Fibroblast of lung (primary cell): ENCODE measurements around the gene ARHGEF10L. TPM values are rescaled to one million over a fixed set of nuclear protein-coding genes. Genes with fewer than 3 reads are reported as not detected.

Experiments
- DNase-seq, 2 donors: peaks; one replicate each; pipeline versions ENCODE4 v3.0.0 to v3.0.0-alpha.2; 2010; ENCODE audit warnings: low read depth in 2 of 2
- H2AFZ ChIP-seq: 2 replicates; pipeline ENCODE4 v1.5.1; 2012; ENCODE audit warnings: low read length, control low read depth, inconsistent platforms
- H3K27ac ChIP-seq: 2 replicates; pipeline ENCODE4 v1.5.1; 2011; ENCODE audit warnings: low read length, control low read depth; ENCODE audit not compliant: insufficient read depth
- H3K27me3 ChIP-seq: 2 replicates; pipeline ENCODE4 v1.5.1; 2011; ENCODE audit warnings: mild to moderate bottlenecking, low read length; ENCODE audit not compliant: control insufficient read depth, insufficient read depth
- H3K36me3 ChIP-seq: 2 replicates; pipeline ENCODE4 v1.5.1; 2011; ENCODE audit warnings: low read length; ENCODE audit not compliant: control insufficient read depth, insufficient read depth
- H3K4me1 ChIP-seq: 2 replicates; pipeline ENCODE4 v1.5.1; 2011; ENCODE audit warnings: low read length; ENCODE audit not compliant: control insufficient read depth, insufficient read depth; ENCODE audit errors: extremely low read depth
- H3K4me2 ChIP-seq: 2 replicates; pipeline ENCODE4 v1.5.1; 2011; ENCODE audit warnings: low read length, control low read depth; ENCODE audit not compliant: insufficient read depth; ENCODE audit errors: extremely low read depth
- H3K4me3 ChIP-seq, 4 experiments: fragments of 200-600 bp in 1 of 4; sonication (generic) in 1 of 4; replicated peaks in 1 of 4; 2 replicates each; pipeline ENCODE4 v1.5.1; 2011 to 2016; ENCODE audit warnings: low read length in 4 of 4, low read depth in 3 of 4, mild to moderate bottlenecking in 3 of 4, control low read depth in 2 of 4, inconsistent platforms in 1 of 4, mixed read lengths in 1 of 4; ENCODE audit not compliant: insufficient read depth in 1 of 4; ENCODE audit errors: control extremely low read depth in 1 of 4
- H3K79me2 ChIP-seq: 2 replicates; pipeline ENCODE4 v1.5.1; 2012; ENCODE audit warnings: mild to moderate bottlenecking, low read length, inconsistent platforms; ENCODE audit not compliant: control insufficient read depth, insufficient read depth
- H3K9ac ChIP-seq: 2 replicates; pipeline ENCODE4 v1.5.1; 2011; ENCODE audit warnings: mild to moderate bottlenecking, low read length, control low read depth; ENCODE audit not compliant: insufficient read depth
- H3K9me3 ChIP-seq: 2 replicates; pipeline ENCODE4 v1.5.1; 2012; ENCODE audit warnings: low read depth, low read length; ENCODE audit not compliant: control insufficient read depth, insufficient read depth
- H4K20me1 ChIP-seq: 2 replicates; pipeline ENCODE4 v1.5.1; 2011; ENCODE audit warnings: low read length; ENCODE audit not compliant: control insufficient read depth, insufficient read depth; ENCODE audit errors: extremely low read depth
- CTCF ChIP-seq, 2 donors: IDR thresholded peaks in 1 of 2; conservative IDR thresholded peaks in 1 of 2; 1 replicate in 1 of 2; 2 replicates in 1 of 2; pipeline ENCODE4 v1.5.1; 2011 to 2012; ENCODE audit warnings: low read length in 2 of 2, control low read depth in 1 of 2, inconsistent platforms in 1 of 2, low read depth in 1 of 2, mild to moderate bottlenecking in 1 of 2
- EZH2 ChIP-seq: IDR thresholded peaks from 2 replicates; pipeline ENCODE4 v1.5.1; 2012; ENCODE audit warnings: low read length, control low read depth, mild to moderate bottlenecking; ENCODE audit errors: missing control alignments
- polyA plus RNA-seq, 2 donors: library from polyadenylated mRNA; depleted of rRNA in 1 of 2; stranded (reverse) in 1 of 2; unstranded in 1 of 2; fragments of >200 nt; gene quantifications; 2 replicates each; pipeline ENCODE4 v1.2.1, GENCODE V29; 2011 to 2012; ENCODE audit warnings: missing spikeins in 1 of 2
- total RNA-seq: library from RNA; depleted of rRNA; stranded (reverse); fragments of >200 nt; gene quantifications from 2 replicates; pipeline ENCODE4 v1.2.1, GENCODE V29; 2014

The ARHGEF10L gene
- total and polyA plus RNA-seq, 2 donors (not counting 1 experiment from before 2014, with no cell fraction given), result 11.2 to 24.3 TPM

- Histone ChIP-seq H3K27me3 (no peaks in the 10 kb centered on the region), H3K9me3 (no peaks in the 10 kb centered on the region), H3K9ac (no peak overlapping the region), H3K79me2 (no peaks in the 10 kb centered on the region), H3K4me3 (no peak overlapping the region), H3K36me3 (peaks cover 2% of the 10 kb centered on the region), H3K4me1 (no peaks in the 10 kb centered on the region), H3K27ac (no peak overlapping the region), H2AFZ (no peak overlapping the region), H4K20me1 (no peaks in the 10 kb centered on the region), H3K4me2 (no peak overlapping the region)
- no peak for TF ChIP-seq CTCF (conservative IDR thresholded peaks at IDR 0.05 in 1 of 2, IDR thresholded peaks at IDR 0.05 in 1 of 2; ENCODE audit: low read depth in 1 of 2, low read length in 2 of 2)
- no peak for TF ChIP-seq EZH2
- no peak for DNase-seq
These were observed 132.2 kb downstream of the ARHGEF10L start for GRCh38 chr1:17671741-17672140.

- Histone ChIP-seq H3K27ac (no peak overlapping the region), H4K20me1 (no peaks in the 10 kb centered on the region), H3K4me1 (no peaks in the 10 kb centered on the region)
These were observed 132.7 kb downstream of the ARHGEF10L start for GRCh38 chr1:17672226-17672625.

GRCh38 chr1:17673329-17674072, 134.0 kb downstream of the ARHGEF10L start:
- no peak for TF ChIP-seq EZH2
- no peak for TF ChIP-seq CTCF (conservative IDR thresholded peaks at IDR 0.05 in 1 of 2, IDR thresholded peaks at IDR 0.05 in 1 of 2; ENCODE audit: low read depth in 1 of 2, low read length in 2 of 2)
- Histone ChIP-seq H3K9me3 (no peaks in the 10 kb centered on the region), H3K27me3 (no peaks in the 10 kb centered on the region), H3K4me2 (no peak overlapping the region), H3K36me3 (no peaks in the 10 kb centered on the region), H3K79me2 (no peaks in the 10 kb centered on the region), H2AFZ (no peak overlapping the region), H3K9ac (no peak overlapping the region), H3K4me1 (no peaks in the 10 kb centered on the region), H4K20me1 (no peaks in the 10 kb centered on the region), H3K4me3 (no peak overlapping the region), H3K27ac (no peak overlapping the region)
- no peak for DNase-seq

More at GRCh38 chr1:17672226-17672625, 132.7 kb downstream of the ARHGEF10L start:
- TF ChIP-seq EZH2 (no peak), CTCF (conservative IDR thresholded peaks at IDR 0.05 in 1 of 2, IDR thresholded peaks at IDR 0.05 in 1 of 2; ENCODE audit: low read depth in 1 of 2, low read length in 2 of 2) (no peak)
- no peak overlapping the region for H3K9ac ChIP-seq
- no peak overlapping the region for H3K4me2 ChIP-seq
- no peaks in the 10 kb centered on the region for H3K27me3 ChIP-seq
- no peak overlapping the region for H3K4me3 ChIP-seq
- H3K79me2 ChIP-seq, result no peaks in the 10 kb centered on the region
- no peaks in the 10 kb centered on the region for H3K9me3 ChIP-seq
- no peak for DNase-seq
- H2AFZ ChIP-seq, result no peak overlapping the region
- H3K36me3 ChIP-seq, result peaks cover 2% of the 10 kb centered on the region
